OCI-LY3 (cell line): Measurements from ENCODE around the gene SLC4A4.

Experiments
- CTCF ChIP-seq: fragments of 200-600, 300-600 bp; sonication (generic); IDR thresholded peaks from 2 replicates; pipeline ENCODE4 v1.5.1; 2014; ENCODE audit warnings: antibody characterized with exemption, low read length, low read depth
- EZH2phosphoT487 ChIP-seq: fragments of 200-600 bp; shearing (Covaris generic); IDR thresholded peaks from 2 replicates; pipeline ENCODE4 v1.6.1; 2018; ENCODE audit warnings: antibody characterized with exemption, mixed run types, low read depth

GRCh38 chr4:71559957-71560571 lies 221.2 kb downstream of the SLC4A4 start:
- no peak for TF ChIP-seq CTCF
- no peak for TF ChIP-seq EZH2phosphoT487
